ENCODE data around the gene NPHP4.

The NPHP4 gene

GRCh38 chr1:5989731-5990271 is 2.4 kb downstream of the NPHP4 start:
- DNase-seq (ENCODE audit: low spot score), result no peak

- DNase-seq (ENCODE audit: low spot score), result no peak
Observed at GRCh38 chr1:5989286-5989605, 3.0 kb downstream of the NPHP4 start.

- no peak for DNase-seq (ENCODE audit: low spot score)
Observed at GRCh38 chr1:5988596-5989285, 3.5 kb downstream of the NPHP4 start.

GRCh38 chr1:5986018-5986417 is 6.2 kb downstream of the NPHP4 start:
- no peak for DNase-seq (ENCODE audit: low spot score)

GRCh38 chr1:5985250-5985649 is 7.0 kb downstream of the NPHP4 start:
- DNase-seq (ENCODE audit: low spot score), result no peak

GRCh38 chr1:5983361-5984103 is 8.7 kb downstream of the NPHP4 start:
- peak; percentile 67 for DNase-seq (ENCODE audit: low spot score)

GRCh38 chr1:5982868-5983267 is 9.4 kb downstream of the NPHP4 start:
- DNase-seq (ENCODE audit: low spot score), result no peak

- no peak for DNase-seq (ENCODE audit: low spot score)
Observed at GRCh38 chr1:5982276-5982675, 9.9 kb downstream of the NPHP4 start.

- DNase-seq (ENCODE audit: low spot score), result no peak
Observed at GRCh38 chr1:5981009-5981380, 11.2 kb downstream of the NPHP4 start.

- DNase-seq (ENCODE audit: low spot score), result peak; percentile 38
Observed at GRCh38 chr1:5980314-5981008, 11.8 kb downstream of the NPHP4 start.

GRCh38 chr1:5979536-5980313 is 12.5 kb downstream of the NPHP4 start:
- DNase-seq (ENCODE audit: low spot score), result no peak

- DNase-seq (ENCODE audit: low spot score), result no peak
Observed at GRCh38 chr1:5978452-5978851, 13.8 kb downstream of the NPHP4 start.

GRCh38 chr1:5977494-5978444 is 14.5 kb downstream of the NPHP4 start:
- DNase-seq (ENCODE audit: low spot score), result no peak

- no peak for DNase-seq (ENCODE audit: low spot score)
Observed at GRCh38 chr1:5976726-5977493, 15.3 kb downstream of the NPHP4 start.

- DNase-seq (ENCODE audit: low spot score), result no peak
Observed at GRCh38 chr1:5976231-5976630, 16.0 kb downstream of the NPHP4 start.

GRCh38 chr1:5975133-5975880 is 16.9 kb downstream of the NPHP4 start:
- peak; percentile 80 for DNase-seq (ENCODE audit: low spot score)

GRCh38 chr1:5974631-5975030 is 17.6 kb downstream of the NPHP4 start:
- no peak for DNase-seq (ENCODE audit: low spot score)

GRCh38 chr1:5973771-5974170 is 18.5 kb downstream of the NPHP4 start:
- no peak for DNase-seq (ENCODE audit: low spot score)

- DNase-seq (ENCODE audit: low spot score), result no peak
Observed at GRCh38 chr1:5972198-5972520, 20.1 kb downstream of the NPHP4 start.
